Measurements from ENCODE around the gene CAMK2D. TPM values are rescaled to one million over a fixed set of nuclear protein-coding genes. Genes with fewer than 3 reads are reported as not detected.
A peak's percentile ranks its signal among the peaks of the same experiment; 100 is the strongest.

The CAMK2D gene
- total RNA-seq, 6 experiments from 2014 or later = 83.7 to 102 (median 94.1) TPM

DNA sequence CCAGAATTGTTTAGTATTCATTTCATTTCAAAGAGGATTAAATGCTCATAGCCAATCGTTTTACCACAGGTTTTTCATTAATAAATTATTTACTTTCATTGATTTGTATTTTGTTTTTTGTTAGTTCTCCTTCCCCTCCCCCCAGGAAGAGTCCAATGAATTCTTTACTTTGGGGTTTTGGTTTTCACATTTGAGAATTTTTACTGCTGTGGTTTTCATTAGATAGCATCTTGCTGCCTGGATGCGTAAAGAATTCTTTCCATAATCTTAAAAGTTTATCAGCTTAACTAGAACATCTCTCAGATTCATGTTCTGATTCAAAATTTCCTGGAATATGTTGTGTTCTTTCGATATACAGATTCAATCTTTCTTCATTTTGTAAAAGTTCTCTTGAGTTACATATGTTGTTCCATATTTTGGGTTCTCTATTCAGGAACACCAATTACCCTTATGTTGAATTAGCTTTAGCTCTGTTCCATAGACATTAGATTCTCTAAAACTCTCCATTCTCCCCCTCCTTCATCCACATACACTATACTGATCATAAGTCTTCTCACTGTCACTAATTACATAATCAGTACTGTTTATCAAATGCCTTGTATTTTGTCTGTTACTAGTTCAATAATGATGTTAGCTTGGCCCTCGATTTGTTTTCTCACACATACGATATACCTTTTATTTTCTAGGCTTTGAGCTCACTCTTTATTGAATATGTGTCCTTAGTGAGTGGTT is 184.4 kb downstream of the CAMK2D start:
- TF ChIP-seq, protein P1, sequence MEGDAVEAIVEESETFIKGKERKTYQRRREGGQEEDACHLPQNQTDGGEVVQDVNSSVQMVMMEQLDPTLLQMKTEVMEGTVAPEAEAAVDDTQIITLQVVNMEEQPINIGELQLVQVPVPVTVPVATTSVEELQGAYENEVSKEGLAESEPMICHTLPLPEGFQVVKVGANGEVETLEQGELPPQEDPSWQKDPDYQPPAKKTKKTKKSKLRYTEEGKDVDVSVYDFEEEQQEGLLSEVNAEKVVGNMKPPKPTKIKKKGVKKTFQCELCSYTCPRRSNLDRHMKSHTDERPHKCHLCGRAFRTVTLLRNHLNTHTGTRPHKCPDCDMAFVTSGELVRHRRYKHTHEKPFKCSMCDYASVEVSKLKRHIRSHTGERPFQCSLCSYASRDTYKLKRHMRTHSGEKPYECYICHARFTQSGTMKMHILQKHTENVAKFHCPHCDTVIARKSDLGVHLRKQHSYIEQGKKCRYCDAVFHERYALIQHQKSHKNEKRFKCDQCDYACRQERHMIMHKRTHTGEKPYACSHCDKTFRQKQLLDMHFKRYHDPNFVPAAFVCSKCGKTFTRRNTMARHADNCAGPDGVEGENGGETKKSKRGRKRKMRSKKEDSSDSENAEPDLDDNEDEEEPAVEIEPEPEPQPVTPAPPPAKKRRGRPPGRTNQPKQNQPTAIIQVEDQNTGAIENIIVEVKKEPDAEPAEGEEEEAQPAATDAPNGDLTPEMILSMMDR (IDR thresholded peaks at IDR 0.05) = no peak
- Mint-ChIP-seq H3K9me3 (no peaks in the 10 kb centered on the region), H3K36me3 (ENCODE audit: low read depth) (peaks cover 46% of the 10 kb centered on the region), H3K27me3 (ENCODE audit: insufficient read depth) (peaks cover 1% of the 10 kb centered on the region; the same call in 1 of the 2 replicates), H3K4me1 (ENCODE audit: low read depth) (peaks cover 78% of the 10 kb centered on the region), H3K4me3 (peak overlapping the region; percentile 53), H3K27ac (peak overlapping the region; percentile 35)
- DNase-seq = peak; percentile 28

GRCh38 chr4:113575401-113575800 is 186.1 kb downstream of the CAMK2D start:
- Mint-ChIP-seq H3K27ac (peak overlapping the region; percentile 59), H3K27me3 (ENCODE audit: insufficient read depth) (peaks cover 1% of the 10 kb centered on the region; the same call in 1 of the 2 replicates), H3K4me1 (ENCODE audit: low read depth) (peaks cover 72% of the 10 kb centered on the region), H3K9me3 (no peaks in the 10 kb centered on the region; the same call in 1 of the 2 replicates), H3K4me3 (peak overlapping the region; percentile 38; the same call in 1 of the 2 replicates), H3K36me3 (ENCODE audit: low read depth) (peaks cover 42% of the 10 kb centered on the region)
- TF ChIP-seq, protein P1 (IDR thresholded peaks at IDR 0.05) = no peak
- DNase-seq = peak; percentile 30

DNA sequence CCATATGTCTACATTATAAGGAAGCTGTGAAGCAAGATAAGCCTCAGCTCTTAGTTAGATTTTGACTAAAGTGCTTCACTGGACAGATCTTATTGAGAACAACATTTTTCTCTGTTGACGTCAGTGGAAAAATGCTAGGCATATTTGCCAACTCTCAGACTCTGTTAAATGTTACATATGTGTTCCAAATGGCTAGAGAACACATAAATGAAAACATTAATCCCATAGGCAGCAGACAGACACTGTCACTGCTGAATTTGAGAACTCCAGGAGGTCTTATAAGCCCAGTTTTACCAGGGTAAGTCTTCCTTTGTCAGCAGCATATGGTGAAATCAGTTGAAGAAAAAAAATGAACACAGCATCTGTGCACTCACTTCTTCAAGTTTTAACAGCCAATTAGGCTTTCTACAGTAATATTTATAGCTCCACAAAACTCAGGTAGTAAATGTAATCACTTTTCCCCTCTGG is 186.9 kb downstream of the CAMK2D start:
- peaks cover 1% of the 10 kb centered on the region; the same call in 1 of the 2 replicates for H3K27me3 Mint-ChIP-seq (ENCODE audit: insufficient read depth)
- peak overlapping the region; percentile 2; the same call in 1 of the 2 replicates for H3K4me3 Mint-ChIP-seq
- no peaks in the 10 kb centered on the region; the same call in 1 of the 2 replicates for H3K9me3 Mint-ChIP-seq
- peaks cover 65% of the 10 kb centered on the region for H3K4me1 Mint-ChIP-seq (ENCODE audit: low read depth)
- peak overlapping the region; percentile 57 for H3K27ac Mint-ChIP-seq
- TF ChIP-seq, protein P1 (IDR thresholded peaks at IDR 0.05) = no peak
- H3K36me3 Mint-ChIP-seq (ENCODE audit: low read depth) = peaks cover 40% of the 10 kb centered on the region
- peak; percentile 62 for DNase-seq

DNA sequence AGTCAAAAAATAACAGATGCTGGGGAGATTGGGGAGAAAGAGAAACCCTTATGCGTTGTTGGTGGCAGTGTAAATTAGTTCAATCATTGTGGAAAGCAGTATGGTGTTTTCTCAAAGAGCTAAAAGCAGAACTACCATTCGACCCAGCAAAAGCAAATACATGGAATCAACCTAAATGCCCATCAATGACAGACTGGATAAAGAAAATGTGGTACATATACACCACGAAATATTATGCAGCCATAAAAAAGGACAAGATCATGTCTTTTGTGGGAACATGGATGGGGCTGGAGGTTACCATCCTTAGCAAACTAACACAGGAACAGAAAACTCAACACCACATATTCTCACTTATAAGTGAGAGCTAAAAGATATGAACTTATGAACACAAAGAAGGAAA is 188.9 kb downstream of the CAMK2D start:
- no peak for DNase-seq
- Mint-ChIP-seq H3K4me3 (no peak overlapping the region; the same call in 1 of the 2 replicates), H3K4me1 (ENCODE audit: low read depth) (peaks cover 56% of the 10 kb centered on the region), H3K27ac (no peak overlapping the region), H3K27me3 (ENCODE audit: insufficient read depth) (peaks cover 1% of the 10 kb centered on the region; the same call in 1 of the 2 replicates), H3K36me3 (ENCODE audit: low read depth) (peaks cover 23% of the 10 kb centered on the region), H3K9me3 (no peaks in the 10 kb centered on the region; the same call in 1 of the 2 replicates)
- TF ChIP-seq, protein P1 (IDR thresholded peaks at IDR 0.05) = no peak

DNA sequence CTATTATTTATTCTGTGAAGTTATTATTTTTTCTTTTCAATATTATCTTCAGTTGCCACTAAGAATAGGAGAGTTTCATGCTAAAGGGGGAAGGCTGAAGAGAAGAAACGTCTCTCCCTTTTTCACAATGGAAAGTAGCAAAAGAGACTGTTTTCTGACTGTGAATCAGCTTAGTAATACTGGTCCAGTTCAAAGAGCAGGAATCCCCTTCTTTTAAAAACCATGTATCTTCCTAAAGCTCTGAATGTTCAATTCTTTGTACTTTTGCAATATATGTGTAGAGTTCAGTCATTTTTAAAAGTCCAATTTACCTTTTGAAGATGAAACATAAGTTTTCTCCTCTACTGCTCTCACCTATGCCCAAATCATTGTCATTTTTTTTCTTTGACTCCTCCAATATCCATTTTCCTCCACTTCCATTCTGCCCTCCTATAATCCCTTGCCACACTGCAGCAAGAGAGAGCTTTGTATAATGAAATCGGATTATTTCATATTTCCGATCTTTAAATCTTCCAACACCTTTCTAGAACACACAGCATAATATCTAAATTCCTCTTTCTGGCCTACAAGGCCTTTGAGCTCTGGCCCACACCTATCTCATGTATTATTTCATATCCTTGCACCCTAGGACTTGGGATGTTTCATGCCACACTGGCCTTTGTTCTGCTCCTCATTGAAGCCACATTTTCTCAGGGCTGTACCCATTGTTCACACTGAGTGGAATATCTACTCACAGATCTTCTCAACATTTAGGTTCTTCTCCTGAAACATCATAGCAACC is 195.3 kb downstream of the CAMK2D start:
- peaks cover 11% of the 10 kb centered on the region for H3K36me3 Mint-ChIP-seq (ENCODE audit: low read depth)
- H3K4me1 Mint-ChIP-seq (ENCODE audit: low read depth) = peaks cover 54% of the 10 kb centered on the region
- H3K27me3 Mint-ChIP-seq (ENCODE audit: insufficient read depth) = no peaks in the 10 kb centered on the region
- no peaks in the 10 kb centered on the region; the same call in 1 of the 2 replicates for H3K9me3 Mint-ChIP-seq
- H3K27ac Mint-ChIP-seq = no peak overlapping the region
- DNase-seq = no peak
- H3K4me3 Mint-ChIP-seq = no peak overlapping the region
- TF ChIP-seq, protein P1 (IDR thresholded peaks at IDR 0.05) = no peak
